ENCODE results near the gene LRCH1. TPM values are rescaled to one million over a fixed set of nuclear protein-coding genes. Genes with fewer than 3 reads are reported as not detected.

The LRCH1 gene
- total and polyA plus RNA-seq, 5 donors, result 4.8 to 11.4 (median 10.2) TPM

- peak; percentile 38 to 54 for ATAC-seq
- Histone ChIP-seq H3K9me3 (ENCODE audit: control insufficient read depth, low read length) (no peaks in the 10 kb centered on the region), H3K27me3 (ENCODE audit: control insufficient read depth, insufficient read depth) (no peaks in the 10 kb centered on the region), H3K27ac (ENCODE audit: low read length) (peak overlapping the region; percentile 34), H3K4me1 (ENCODE audit: control insufficient read depth, insufficient read depth, low read length) (peaks cover 24% of the 10 kb centered on the region), H3K4me3 (ENCODE audit: low read length) (no peak overlapping the region)
- intact Hi-C loops (cut with DNase I), result no loop called here
- 71% methylated on average over 4 of the region's 4 CpGs for WGBS
- no peak for DNase-seq
These were observed 87.9 kb downstream of the LRCH1 start for GRCh38 chr13:46640843-46641242.

- intact Hi-C loops (cut with DNase I), result no loop called here
- H3K27ac ChIP-seq (ENCODE audit: low read length), result peak overlapping the region; percentile 70
- DNase-seq, result peak; percentile 48 to 74 (median 73)
- no peaks in the 10 kb centered on the region for H3K27me3 ChIP-seq (ENCODE audit: control insufficient read depth, insufficient read depth)
- 27% methylated on average over 13 of the region's 13 CpGs for WGBS
- H3K4me1 ChIP-seq (ENCODE audit: control insufficient read depth, insufficient read depth, low read length), result peaks cover 22% of the 10 kb centered on the region
- ATAC-seq, result peak; percentile 78 to 93
- no peaks in the 10 kb centered on the region for H3K9me3 ChIP-seq (ENCODE audit: control insufficient read depth, low read length)
- H3K4me3 ChIP-seq (ENCODE audit: low read length), result peak overlapping the region; percentile 4
These were observed 88.5 kb downstream of the LRCH1 start for GRCh38 chr13:46641274-46642081.

- Histone ChIP-seq H3K27ac (ENCODE audit: low read length) (peak overlapping the region; percentile 46), H3K9me3 (ENCODE audit: control insufficient read depth, low read length) (no peaks in the 10 kb centered on the region), H3K27me3 (ENCODE audit: control insufficient read depth, insufficient read depth) (no peaks in the 10 kb centered on the region), H3K4me3 (ENCODE audit: low read length) (no peak overlapping the region), H3K4me1 (ENCODE audit: control insufficient read depth, insufficient read depth, low read length) (peaks cover 17% of the 10 kb centered on the region)
- ATAC-seq, result no peak
- intact Hi-C loops (cut with DNase I), result no loop called here
- DNase-seq, result no peak
- WGBS, result 91% methylated on average over 4 of the region's 4 CpGs
These were observed 89.3 kb downstream of the LRCH1 start for GRCh38 chr13:46642254-46642653.

GRCh38 chr13:46643165-46643777, 90.3 kb downstream of the LRCH1 start:
- Histone ChIP-seq H3K4me1 (ENCODE audit: control insufficient read depth, insufficient read depth, low read length) (peaks cover 17% of the 10 kb centered on the region), H3K27ac (ENCODE audit: low read length) (no peak overlapping the region), H3K27me3 (ENCODE audit: control insufficient read depth, insufficient read depth) (no peaks in the 10 kb centered on the region), H3K4me3 (ENCODE audit: low read length) (no peak overlapping the region), H3K9me3 (ENCODE audit: control insufficient read depth, low read length) (no peaks in the 10 kb centered on the region)
- peak in 1 of 2 donors; percentile 29 for ATAC-seq
- no peak for DNase-seq
- intact Hi-C loops (cut with DNase I), result no loop called here
- 55% methylated on average over 5 of the region's 5 CpGs for WGBS

- H3K27me3 ChIP-seq (ENCODE audit: control insufficient read depth, insufficient read depth), result no peaks in the 10 kb centered on the region
- intact Hi-C loops (cut with DNase I), result no loop called here
- no peak overlapping the region for H3K4me3 ChIP-seq (ENCODE audit: low read length)
- H3K9me3 ChIP-seq (ENCODE audit: control insufficient read depth, low read length), result no peaks in the 10 kb centered on the region
- DNase-seq (no peak), ATAC-seq (no peak)
- no peak overlapping the region for H3K27ac ChIP-seq (ENCODE audit: low read length)
- H3K4me1 ChIP-seq (ENCODE audit: control insufficient read depth, insufficient read depth, low read length), result peaks cover 14% of the 10 kb centered on the region
These were observed 91.8 kb downstream of the LRCH1 start for GRCh38 chr13:46644816-46645215.

GRCh38 chr13:46647512-46648065, 94.6 kb downstream of the LRCH1 start:
- Histone ChIP-seq H3K27ac (ENCODE audit: low read length) (no peak overlapping the region), H3K4me1 (ENCODE audit: control insufficient read depth, insufficient read depth, low read length) (peaks cover 3% of the 10 kb centered on the region), H3K4me3 (ENCODE audit: low read length) (no peak overlapping the region), H3K27me3 (ENCODE audit: control insufficient read depth, insufficient read depth) (no peaks in the 10 kb centered on the region), H3K9me3 (ENCODE audit: control insufficient read depth, low read length) (no peaks in the 10 kb centered on the region)
- 86% methylated on average over 7 of the region's 7 CpGs for WGBS
- DNase-seq (no peak), ATAC-seq (no peak)
- intact Hi-C loops (cut with DNase I), result no loop called here

GRCh38 chr13:46648166-46648607, 95.2 kb downstream of the LRCH1 start:
- 86% methylated on average over 4 of the region's 4 CpGs for WGBS

GRCh38 chr13:46649816-46650215, 96.8 kb downstream of the LRCH1 start:
- DNase-seq (no peak), ATAC-seq (no peak)
- Histone ChIP-seq H3K4me3 (ENCODE audit: low read length) (no peak overlapping the region), H3K4me1 (ENCODE audit: control insufficient read depth, insufficient read depth, low read length) (peaks cover 2% of the 10 kb centered on the region), H3K27me3 (ENCODE audit: control insufficient read depth, insufficient read depth) (no peaks in the 10 kb centered on the region), H3K9me3 (ENCODE audit: control insufficient read depth, low read length) (no peaks in the 10 kb centered on the region), H3K27ac (ENCODE audit: low read length) (no peak overlapping the region)
- WGBS, result 65% methylated on average over 1 of the region's 1 CpG
- intact Hi-C loops (cut with DNase I), result no loop called here

More at GRCh38 chr13:46648166-46648607, 95.2 kb downstream of the LRCH1 start:
- DNase-seq, result no peak
- peak in 1 of 2 donors; percentile 56 for ATAC-seq
- H3K27me3 ChIP-seq (ENCODE audit: control insufficient read depth, insufficient read depth), result no peaks in the 10 kb centered on the region
- no peak overlapping the region for H3K4me3 ChIP-seq (ENCODE audit: low read length)
- intact Hi-C loops (cut with DNase I), result no loop called here
- H3K27ac ChIP-seq (ENCODE audit: low read length), result no peak overlapping the region
- H3K4me1 ChIP-seq (ENCODE audit: control insufficient read depth, insufficient read depth, low read length), result peaks cover 2% of the 10 kb centered on the region
- no peaks in the 10 kb centered on the region for H3K9me3 ChIP-seq (ENCODE audit: control insufficient read depth, low read length)

- ATAC-seq, result no peak
- 32% methylated on average over 1 of the region's 1 CpG for WGBS
- H3K27me3 ChIP-seq (ENCODE audit: control insufficient read depth, insufficient read depth), result no peaks in the 10 kb centered on the region
- intact Hi-C loops (cut with DNase I), result no loop called here
- peaks cover 5% of the 10 kb centered on the region for H3K4me1 ChIP-seq (ENCODE audit: control insufficient read depth, insufficient read depth, low read length)
- no peaks in the 10 kb centered on the region for H3K9me3 ChIP-seq (ENCODE audit: control insufficient read depth, low read length)
- H3K4me3 ChIP-seq (ENCODE audit: low read length), result no peak overlapping the region
- H3K27ac ChIP-seq (ENCODE audit: low read length), result no peak overlapping the region
- no peak for DNase-seq
These were observed 102.0 kb downstream of the LRCH1 start for GRCh38 chr13:46654951-46655350.

GRCh38 chr13:46655377-46656180, 102.6 kb downstream of the LRCH1 start:
- peaks cover 5% of the 10 kb centered on the region for H3K4me1 ChIP-seq (ENCODE audit: control insufficient read depth, insufficient read depth, low read length)
- no peak for DNase-seq
- no peaks in the 10 kb centered on the region for H3K27me3 ChIP-seq (ENCODE audit: control insufficient read depth, insufficient read depth)
- H3K27ac ChIP-seq (ENCODE audit: low read length), result peak overlapping the region; percentile 42
- ATAC-seq, result peak; percentile 61 to 79
- intact Hi-C loops (cut with DNase I), result no loop called here
- H3K4me3 ChIP-seq (ENCODE audit: low read length), result no peak overlapping the region
- 20% methylated on average over 8 of the region's 8 CpGs for WGBS
- no peaks in the 10 kb centered on the region for H3K9me3 ChIP-seq (ENCODE audit: control insufficient read depth, low read length)

- no peak overlapping the region for H3K27ac ChIP-seq (ENCODE audit: low read length)
These were observed 103.8 kb downstream of the LRCH1 start for GRCh38 chr13:46656786-46657185.

More at GRCh38 chr13:46656786-46657185, 103.8 kb downstream of the LRCH1 start:
- no peaks in the 10 kb centered on the region for H3K9me3 ChIP-seq (ENCODE audit: control insufficient read depth, low read length)
- H3K27me3 ChIP-seq (ENCODE audit: control insufficient read depth, insufficient read depth), result no peaks in the 10 kb centered on the region
- H3K4me3 ChIP-seq (ENCODE audit: low read length), result no peak overlapping the region
- peaks cover 5% of the 10 kb centered on the region for H3K4me1 ChIP-seq (ENCODE audit: control insufficient read depth, insufficient read depth, low read length)
- intact Hi-C loops (cut with DNase I), result no loop called here
- no peak for ATAC-seq
- DNase-seq, result no peak

All from right cardiac atrium (tissue), 5 donors.